ENCODE measurements around the gene ZCCHC17. TPM values are rescaled to one million over a fixed set of nuclear protein-coding genes. Genes with fewer than 3 reads are reported as not detected.

The ZCCHC17 gene
- total RNA-seq, 1 donor from 2014 or later: 55.0 TPM

GRCh38 chr1:31348449-31348848 lies 51.6 kb downstream of the ZCCHC17 start:
- Histone ChIP-seq H4K20me1 (ENCODE audit: low read depth) (no peaks in the 10 kb centered on the region), H3K4me3 (no peak overlapping the region), H3K9ac (no peak overlapping the region), H3F3A (ENCODE audit: low read depth) (no peaks in the 10 kb centered on the region), H2AFZ (replicated peaks) (no peak overlapping the region), H3K36me3 (peaks cover 7% of the 10 kb centered on the region), H3K79me2 (ENCODE audit: low read depth) (no peaks in the 10 kb centered on the region), H3K27me3 (no peaks in the 10 kb centered on the region), H3K4me1 (no peaks in the 10 kb centered on the region), H3K27ac (no peak overlapping the region), H3K9me3 (ENCODE audit: low read depth) (no peaks in the 10 kb centered on the region), H3K4me2 (no peak overlapping the region)
- no peaks in the 10 kb centered on the region for H3K27me3 Mint-ChIP-seq (ENCODE audit: insufficient read depth, low read depth)
- H3K4me3 Mint-ChIP-seq: no peak overlapping the region
- no peak for DNase-seq (ENCODE audit: low spot score)
- no peaks in the 10 kb centered on the region for H3K4me1 Mint-ChIP-seq
- H3K27ac Mint-ChIP-seq: no peak overlapping the region
- H3K36me3 Mint-ChIP-seq: peaks cover 15% of the 10 kb centered on the region
- H3K9me3 Mint-ChIP-seq: no peaks in the 10 kb centered on the region
- TF ChIP-seq CTCF (IDR thresholded peaks at IDR 0.05) (no peak), EZH2phosphoT487 (IDR thresholded peaks at IDR 0.05) (no peak), EZH2 (IDR thresholded peaks at IDR 0.05) (no peak)

- Histone ChIP-seq H2AFZ (replicated peaks) (no peak overlapping the region), H3K36me3 (peaks cover 12% of the 10 kb centered on the region), H3K4me1 (no peaks in the 10 kb centered on the region), H3K27ac (no peak overlapping the region), H3K9ac (no peak overlapping the region), H4K20me1 (ENCODE audit: low read depth) (no peaks in the 10 kb centered on the region), H3F3A (ENCODE audit: low read depth) (no peaks in the 10 kb centered on the region), H3K9me3 (ENCODE audit: low read depth) (no peaks in the 10 kb centered on the region), H3K4me3 (no peak overlapping the region), H3K79me2 (ENCODE audit: low read depth) (no peaks in the 10 kb centered on the region), H3K4me2 (no peak overlapping the region), H3K27me3 (no peaks in the 10 kb centered on the region)
- no peaks in the 10 kb centered on the region for H3K4me1 Mint-ChIP-seq
- DNase-seq (ENCODE audit: low spot score): no peak
- no peak overlapping the region for H3K4me3 Mint-ChIP-seq
- H3K9me3 Mint-ChIP-seq: no peaks in the 10 kb centered on the region
- no peak for TF ChIP-seq EZH2phosphoT487 (IDR thresholded peaks at IDR 0.05)
- no peak for TF ChIP-seq EZH2 (IDR thresholded peaks at IDR 0.05)
- TF ChIP-seq CTCF (IDR thresholded peaks at IDR 0.05): no peak
- no peaks in the 10 kb centered on the region for H3K27me3 Mint-ChIP-seq (ENCODE audit: insufficient read depth, low read depth)
- peaks cover 21% of the 10 kb centered on the region for H3K36me3 Mint-ChIP-seq
- no peak overlapping the region for H3K27ac Mint-ChIP-seq
Observed at GRCh38 chr1:31354283-31354682, 57.5 kb downstream of the ZCCHC17 start.

- TF ChIP-seq EZH2 (IDR thresholded peaks at IDR 0.05) (no peak), CTCF (IDR thresholded peaks at IDR 0.05) (no peak), EZH2phosphoT487 (IDR thresholded peaks at IDR 0.05) (no peak)
- Histone ChIP-seq H3K4me2 (no peak overlapping the region), H3K9me3 (ENCODE audit: low read depth) (no peaks in the 10 kb centered on the region), H3K9ac (no peak overlapping the region), H3F3A (ENCODE audit: low read depth) (no peaks in the 10 kb centered on the region), H3K79me2 (ENCODE audit: low read depth) (no peaks in the 10 kb centered on the region), H3K4me3 (no peak overlapping the region), H3K27me3 (no peaks in the 10 kb centered on the region), H4K20me1 (ENCODE audit: low read depth) (peaks cover 4% of the 10 kb centered on the region), H2AFZ (replicated peaks) (no peak overlapping the region), H3K36me3 (peaks cover 7% of the 10 kb centered on the region), H3K27ac (no peak overlapping the region), H3K4me1 (no peaks in the 10 kb centered on the region)
- Mint-ChIP-seq H3K36me3 (peaks cover 24% of the 10 kb centered on the region), H3K9me3 (no peaks in the 10 kb centered on the region), H3K27ac (no peak overlapping the region), H3K27me3 (ENCODE audit: insufficient read depth, low read depth) (no peaks in the 10 kb centered on the region), H3K4me3 (no peak overlapping the region), H3K4me1 (no peaks in the 10 kb centered on the region)
- DNase-seq (ENCODE audit: low spot score): no peak
Observed at GRCh38 chr1:31356427-31356826, 59.6 kb downstream of the ZCCHC17 start.
